H4 (cell line): ENCODE data around the gene DOK5. TPM values are rescaled to one million over a fixed set of nuclear protein-coding genes. Genes with fewer than 3 reads are reported as not detected.
A peak's percentile ranks its signal among the peaks of the same experiment; 100 is the strongest.
"Not testable (repeated sequence)": the region's sequence is repeated elsewhere in the genome, so short reads cannot be mapped to it uniquely, and the experiment has no call there.

Experiments used
- DNase-seq: peaks from one replicate; pipeline ENCODE4 v3.0.0-alpha.2; 2015; ENCODE audit warnings: low spot score
- total RNA-seq: library from RNA; depleted of rRNA; stranded (reverse); fragments of >200 nt; shearing (Covaris generic); gene quantifications from 2 replicates; pipeline ENCODE4 v1.2.3, GENCODE V29; 2014; rRNA removed

Gene DOK5
- 1.2 TPM in 1 of 2 replicates, not detected in the other for total RNA-seq

- no peak for DNase-seq
Measured at GRCh38 chr20:54475334-54476168, at the start of gene DOK5. Gene DOK5 (plus strand): TSS chr20:54475593. CDS start chr20:54475947, 354 bp downstream.

- DNase-seq, result no peak
Measured at GRCh38 chr20:54429364-54429763, 46.0 kb upstream of the DOK5 start.

- DNase-seq, result no peak
Measured at GRCh38 chr20:54431156-54431944, 44.0 kb upstream of the DOK5 start.

GRCh38 chr20:54432966-54433365, 42.4 kb upstream of the DOK5 start:
- DNase-seq, result no peak

GRCh38 chr20:54433636-54434035, 41.8 kb upstream of the DOK5 start:
- no peak for DNase-seq

GRCh38 chr20:54434196-54434595, 41.2 kb upstream of the DOK5 start:
- DNase-seq, result no peak

GRCh38 chr20:54435015-54435414, 40.4 kb upstream of the DOK5 start:
- no peak for DNase-seq

GRCh38 chr20:54436410-54436809, 39.0 kb upstream of the DOK5 start:
- DNase-seq, result not testable (repeated sequence)

GRCh38 chr20:54438166-54438565, 37.2 kb upstream of the DOK5 start:
- DNase-seq, result no peak

- no peak for DNase-seq
Measured at GRCh38 chr20:54450207-54450606, 25.2 kb upstream of the DOK5 start.

GRCh38 chr20:54451171-54451570, 24.2 kb upstream of the DOK5 start:
- DNase-seq, result no peak

- no peak for DNase-seq
Measured at GRCh38 chr20:54452277-54452676, 23.1 kb upstream of the DOK5 start.

- no peak for DNase-seq
Measured at GRCh38 chr20:54454982-54455381, 20.4 kb upstream of the DOK5 start.

- DNase-seq, result no peak
Measured at GRCh38 chr20:54456423-54456822, 19.0 kb upstream of the DOK5 start.

GRCh38 chr20:54456961-54457360, 18.4 kb upstream of the DOK5 start:
- no peak for DNase-seq

GRCh38 chr20:54458219-54458618, 17.2 kb upstream of the DOK5 start:
- no peak for DNase-seq

GRCh38 chr20:54459279-54459678, 16.1 kb upstream of the DOK5 start:
- no peak for DNase-seq

- DNase-seq, result no peak
Measured at GRCh38 chr20:54464003-54464402, 11.4 kb upstream of the DOK5 start.

GRCh38 chr20:54466127-54466526, 9.3 kb upstream of the DOK5 start:
- no peak for DNase-seq

GRCh38 chr20:54467622-54468021, 7.8 kb upstream of the DOK5 start:
- no peak for DNase-seq

GRCh38 chr20:54468082-54468481, 7.3 kb upstream of the DOK5 start:
- DNase-seq, result peak; percentile 34

GRCh38 chr20:54469293-54469692, 6.1 kb upstream of the DOK5 start:
- DNase-seq, result no peak

GRCh38 chr20:54469952-54470351, 5.4 kb upstream of the DOK5 start:
- DNase-seq, result no peak
